Measurements from ENCODE around the gene ATN1. TPM values are rescaled to one million over a fixed set of nuclear protein-coding genes. Genes with fewer than 3 reads are reported as not detected.
"Not testable (repeated sequence)": the region's sequence is repeated elsewhere in the genome, so short reads cannot be mapped to it uniquely, and the experiment has no call there.

The ATN1 gene, protein sequence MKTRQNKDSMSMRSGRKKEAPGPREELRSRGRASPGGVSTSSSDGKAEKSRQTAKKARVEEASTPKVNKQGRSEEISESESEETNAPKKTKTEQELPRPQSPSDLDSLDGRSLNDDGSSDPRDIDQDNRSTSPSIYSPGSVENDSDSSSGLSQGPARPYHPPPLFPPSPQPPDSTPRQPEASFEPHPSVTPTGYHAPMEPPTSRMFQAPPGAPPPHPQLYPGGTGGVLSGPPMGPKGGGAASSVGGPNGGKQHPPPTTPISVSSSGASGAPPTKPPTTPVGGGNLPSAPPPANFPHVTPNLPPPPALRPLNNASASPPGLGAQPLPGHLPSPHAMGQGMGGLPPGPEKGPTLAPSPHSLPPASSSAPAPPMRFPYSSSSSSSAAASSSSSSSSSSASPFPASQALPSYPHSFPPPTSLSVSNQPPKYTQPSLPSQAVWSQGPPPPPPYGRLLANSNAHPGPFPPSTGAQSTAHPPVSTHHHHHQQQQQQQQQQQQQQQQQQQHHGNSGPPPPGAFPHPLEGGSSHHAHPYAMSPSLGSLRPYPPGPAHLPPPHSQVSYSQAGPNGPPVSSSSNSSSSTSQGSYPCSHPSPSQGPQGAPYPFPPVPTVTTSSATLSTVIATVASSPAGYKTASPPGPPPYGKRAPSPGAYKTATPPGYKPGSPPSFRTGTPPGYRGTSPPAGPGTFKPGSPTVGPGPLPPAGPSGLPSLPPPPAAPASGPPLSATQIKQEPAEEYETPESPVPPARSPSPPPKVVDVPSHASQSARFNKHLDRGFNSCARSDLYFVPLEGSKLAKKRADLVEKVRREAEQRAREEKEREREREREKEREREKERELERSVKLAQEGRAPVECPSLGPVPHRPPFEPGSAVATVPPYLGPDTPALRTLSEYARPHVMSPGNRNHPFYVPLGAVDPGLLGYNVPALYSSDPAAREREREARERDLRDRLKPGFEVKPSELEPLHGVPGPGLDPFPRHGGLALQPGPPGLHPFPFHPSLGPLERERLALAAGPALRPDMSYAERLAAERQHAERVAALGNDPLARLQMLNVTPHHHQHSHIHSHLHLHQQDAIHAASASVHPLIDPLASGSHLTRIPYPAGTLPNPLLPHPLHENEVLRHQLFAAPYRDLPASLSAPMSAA (N-terminal part only)
- 4.6 TPM for total RNA-seq

DNA sequence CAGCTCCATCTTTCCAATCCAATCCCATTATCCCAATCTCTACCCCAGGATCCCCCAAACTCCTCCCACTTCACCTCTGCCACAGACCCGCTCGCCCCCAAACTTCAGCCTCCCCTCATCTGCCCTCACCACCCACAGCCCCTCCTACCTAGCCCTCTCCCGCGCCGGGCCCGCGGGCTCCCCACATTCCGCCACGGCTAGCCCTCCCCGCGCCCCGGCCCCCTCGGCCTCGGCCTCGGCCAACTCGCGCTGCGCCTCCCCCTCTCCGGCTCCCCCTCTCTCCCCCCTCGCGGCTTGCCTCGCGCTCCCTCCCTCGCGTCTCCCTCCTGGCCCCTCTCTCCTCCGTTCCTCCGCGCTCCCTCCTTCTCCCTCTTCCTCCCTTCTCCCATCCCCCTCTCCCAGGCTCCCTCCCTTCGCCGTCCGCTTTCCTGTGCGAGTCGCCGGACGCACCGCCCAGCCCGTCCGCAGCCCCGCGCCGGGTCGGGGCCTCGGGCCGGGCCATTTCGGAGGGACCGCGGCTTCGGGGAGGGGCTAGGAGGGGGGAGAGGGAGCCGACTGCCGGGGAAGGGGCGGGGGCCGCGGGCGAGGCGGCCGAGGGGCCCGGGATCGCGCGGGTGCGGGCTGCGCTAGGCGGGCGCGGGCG lies at the start of gene ATN1:
Gene ATN1 (plus strand): TSS at position 581 of the 643 bp plus-strand sequence. CDS start 6,043 bp downstream, outside the sequence.
- H3K27me3 ChIP-seq (ENCODE audit: insufficient read depth, low read length), result peaks cover 4% of the 10 kb centered on the region
- peak within 1 kb of the TSS; percentile 50 for H3K4me3 ChIP-seq (ENCODE audit: low read length)
- peaks cover 50% of the 10 kb centered on the region for H3K4me1 ChIP-seq (ENCODE audit: insufficient read depth, low read length)
- no peaks in the 10 kb centered on the region for H3K9me3 ChIP-seq (ENCODE audit: low read depth, low read length)

DNA sequence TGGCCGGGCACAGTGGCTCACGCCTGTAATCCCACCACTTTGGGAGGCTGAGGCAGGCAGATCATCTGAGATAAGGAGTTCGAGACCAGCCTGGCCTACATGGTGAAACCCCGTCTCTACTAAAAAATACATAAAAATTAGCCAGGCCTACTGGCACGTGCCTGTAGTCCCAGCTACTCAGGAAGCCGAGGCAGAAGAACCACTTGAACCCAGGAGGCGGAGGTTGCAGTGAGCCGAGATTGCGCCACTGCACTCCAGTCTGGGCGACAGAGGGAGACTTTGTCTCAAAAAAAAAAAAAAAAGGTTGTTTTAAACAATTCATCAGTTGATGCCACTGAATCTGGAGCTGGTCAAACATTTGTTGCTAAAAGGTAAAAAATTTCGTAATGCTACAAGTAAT lies 47.9 kb upstream of the ATN1 start:
- H3K4me3 ChIP-seq (ENCODE audit: low read length); H3K9me3 ChIP-seq (ENCODE audit: low read depth, low read length); H3K27me3 ChIP-seq (ENCODE audit: insufficient read depth, low read length): not testable (repeated sequence)
- peaks cover 14% of the 10 kb centered on the region for H3K4me1 ChIP-seq (ENCODE audit: insufficient read depth, low read length)

DNA sequence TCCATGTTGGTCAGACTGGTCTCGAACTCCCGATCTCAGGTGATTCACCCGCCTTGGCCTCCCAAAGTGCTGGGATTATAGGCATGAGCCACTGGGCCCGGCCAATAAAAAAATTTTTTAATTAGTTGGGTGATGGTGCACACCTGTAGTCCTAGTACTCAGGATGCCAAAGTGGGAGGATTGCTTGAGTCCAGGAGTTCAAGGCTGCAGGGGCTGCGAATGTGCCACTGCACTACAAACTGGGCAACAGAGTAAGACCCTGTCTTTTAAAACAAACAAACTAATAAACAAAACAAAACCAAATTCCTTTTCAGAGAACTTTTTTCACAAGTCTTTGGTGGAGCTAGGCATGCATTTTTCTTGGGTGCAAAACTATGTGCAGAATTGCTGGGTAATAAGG lies 44.5 kb upstream of the ATN1 start:
- peaks cover 19% of the 10 kb centered on the region for H3K4me1 ChIP-seq (ENCODE audit: insufficient read depth, low read length)
- H3K4me3 ChIP-seq (ENCODE audit: low read length), result no peak overlapping the region
- no peaks in the 10 kb centered on the region for H3K27me3 ChIP-seq (ENCODE audit: insufficient read depth, low read length)
- H3K9me3 ChIP-seq (ENCODE audit: low read depth, low read length), result no peaks in the 10 kb centered on the region

DNA sequence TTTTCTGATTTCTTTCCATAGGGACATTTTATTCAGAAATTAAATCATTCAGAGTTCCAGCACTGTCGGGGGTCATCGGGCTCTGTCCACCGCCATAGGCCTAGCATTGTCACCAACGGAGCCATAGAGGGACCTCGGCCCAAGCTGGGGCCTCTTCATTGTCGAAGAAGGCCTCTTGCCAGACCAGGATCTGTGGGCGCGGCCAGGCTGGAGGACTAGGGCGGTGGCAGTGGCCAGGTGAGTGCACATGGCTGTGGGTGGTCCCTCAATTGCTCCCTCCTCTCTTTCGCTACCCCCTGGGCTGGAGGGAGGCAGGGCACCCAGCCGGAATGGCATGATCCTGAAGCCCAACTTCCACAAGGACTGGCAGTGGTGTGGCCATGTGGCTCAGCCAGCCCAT lies 44.1 kb upstream of the ATN1 start:
- H3K4me1 ChIP-seq (ENCODE audit: insufficient read depth, low read length), result peaks cover 20% of the 10 kb centered on the region
- no peak overlapping the region for H3K4me3 ChIP-seq (ENCODE audit: low read length)
- no peaks in the 10 kb centered on the region for H3K27me3 ChIP-seq (ENCODE audit: insufficient read depth, low read length)
- no peaks in the 10 kb centered on the region for H3K9me3 ChIP-seq (ENCODE audit: low read depth, low read length)

DNA sequence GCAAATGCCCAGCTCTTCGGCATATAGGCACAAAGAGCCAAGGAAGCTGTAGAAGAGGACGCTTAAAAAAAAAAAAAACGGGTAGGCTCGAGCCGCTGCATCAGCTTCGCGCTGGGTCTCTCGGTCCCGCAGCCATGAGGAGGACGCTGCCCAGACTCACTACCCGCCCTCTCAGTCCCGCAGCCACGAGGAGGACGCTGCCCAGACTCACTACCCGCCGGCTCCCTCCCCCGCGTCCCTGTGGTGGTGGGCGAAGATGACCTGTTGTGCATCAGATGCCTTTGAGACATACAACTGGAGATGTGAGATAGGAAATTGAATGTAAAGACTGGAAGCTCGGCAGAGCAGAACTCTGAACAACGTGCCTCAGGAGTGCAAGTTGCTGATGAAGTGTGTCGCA lies 43.2 kb upstream of the ATN1 start:
- peaks cover 18% of the 10 kb centered on the region for H3K4me1 ChIP-seq (ENCODE audit: insufficient read depth, low read length)
- no peak overlapping the region for H3K4me3 ChIP-seq (ENCODE audit: low read length)
- no peaks in the 10 kb centered on the region for H3K27me3 ChIP-seq (ENCODE audit: insufficient read depth, low read length)
- no peaks in the 10 kb centered on the region for H3K9me3 ChIP-seq (ENCODE audit: low read depth, low read length)

DNA sequence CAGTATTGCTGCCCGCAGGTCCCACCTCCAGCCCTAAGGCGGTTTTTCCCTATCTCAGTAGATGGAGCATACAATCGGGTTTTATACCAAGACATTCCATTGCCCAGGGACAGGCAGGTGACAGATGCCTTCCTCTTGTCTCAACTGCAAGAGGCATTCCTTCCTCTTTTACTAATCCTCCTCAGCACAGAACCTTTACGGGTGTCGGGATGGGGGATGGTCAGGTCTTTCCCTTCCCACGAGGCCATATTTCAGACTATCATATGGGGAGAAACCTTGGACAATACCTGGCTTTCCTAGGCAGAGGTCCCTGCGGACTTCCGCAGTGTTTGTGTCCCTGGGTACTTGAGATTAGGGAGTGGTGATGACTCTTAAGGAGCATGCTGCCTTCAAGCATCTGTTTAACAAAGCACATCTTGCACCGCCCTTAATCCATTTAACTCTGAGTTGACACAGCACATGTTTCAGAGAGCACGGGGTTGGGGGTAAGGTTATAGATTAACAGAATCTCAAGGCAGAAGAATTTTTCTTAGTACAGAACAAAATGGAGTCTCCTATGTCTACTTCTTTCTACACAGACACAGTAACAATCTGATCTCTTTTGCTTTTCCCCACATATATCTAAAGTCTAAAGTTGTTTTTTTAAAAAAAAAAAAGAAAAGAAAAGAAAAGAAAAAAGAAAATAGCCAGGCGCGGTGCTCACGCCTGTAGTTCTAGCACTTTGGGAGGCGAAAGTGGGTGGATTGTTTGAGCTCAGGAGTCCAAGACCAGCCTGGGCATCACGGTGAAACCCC lies 41.4 kb upstream of the ATN1 start:
- H3K27me3 ChIP-seq (ENCODE audit: insufficient read depth, low read length); H3K9me3 ChIP-seq (ENCODE audit: low read depth, low read length); H3K4me3 ChIP-seq (ENCODE audit: low read length): not testable (repeated sequence)
- peaks cover 21% of the 10 kb centered on the region for H3K4me1 ChIP-seq (ENCODE audit: insufficient read depth, low read length)

DNA sequence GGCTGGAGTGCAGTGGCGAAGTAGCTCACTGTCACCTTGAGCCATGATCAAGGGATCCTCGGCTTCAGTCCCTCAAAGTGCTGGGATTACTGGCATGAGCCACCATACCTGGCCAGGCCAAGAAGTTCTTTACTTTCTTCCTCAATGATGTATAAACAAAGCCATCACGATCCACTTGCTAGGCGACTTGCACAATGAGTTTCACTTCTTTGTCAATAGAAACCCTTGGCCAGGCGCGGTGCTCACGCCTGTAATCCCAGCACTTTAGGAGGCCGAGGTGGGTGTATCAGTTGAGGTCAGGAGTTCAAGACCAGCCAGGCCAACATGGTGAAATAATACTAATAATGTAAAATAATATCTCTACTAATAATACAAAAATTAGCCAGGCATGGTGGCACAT lies 40.3 kb upstream of the ATN1 start:
- Histone ChIP-seq H3K27me3 (ENCODE audit: insufficient read depth, low read length) (no peaks in the 10 kb centered on the region), H3K4me1 (ENCODE audit: insufficient read depth, low read length) (peaks cover 28% of the 10 kb centered on the region), H3K4me3 (ENCODE audit: low read length) (no peak overlapping the region), H3K9me3 (ENCODE audit: low read depth, low read length) (no peaks in the 10 kb centered on the region)

DNA sequence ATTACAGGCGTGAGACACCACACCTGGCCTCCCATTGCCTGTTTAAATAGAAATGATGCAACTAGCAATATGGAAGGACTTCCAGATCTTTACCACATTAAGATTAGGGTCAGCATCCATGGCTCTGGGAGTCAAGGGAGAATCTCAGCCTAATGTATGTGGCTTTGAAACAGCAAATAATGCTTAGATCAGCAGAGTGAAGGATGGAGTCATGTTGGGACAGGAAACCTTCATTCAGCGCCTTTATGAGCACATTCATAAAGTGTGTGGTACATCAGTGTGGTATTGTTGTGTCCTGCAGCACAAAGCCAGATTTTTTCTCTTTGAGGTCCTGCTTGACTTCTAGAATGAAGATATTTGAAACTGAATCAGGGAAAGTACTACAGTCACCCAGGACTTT lies 39.4 kb upstream of the ATN1 start:
- no peaks in the 10 kb centered on the region for H3K27me3 ChIP-seq (ENCODE audit: insufficient read depth, low read length)

DNA sequence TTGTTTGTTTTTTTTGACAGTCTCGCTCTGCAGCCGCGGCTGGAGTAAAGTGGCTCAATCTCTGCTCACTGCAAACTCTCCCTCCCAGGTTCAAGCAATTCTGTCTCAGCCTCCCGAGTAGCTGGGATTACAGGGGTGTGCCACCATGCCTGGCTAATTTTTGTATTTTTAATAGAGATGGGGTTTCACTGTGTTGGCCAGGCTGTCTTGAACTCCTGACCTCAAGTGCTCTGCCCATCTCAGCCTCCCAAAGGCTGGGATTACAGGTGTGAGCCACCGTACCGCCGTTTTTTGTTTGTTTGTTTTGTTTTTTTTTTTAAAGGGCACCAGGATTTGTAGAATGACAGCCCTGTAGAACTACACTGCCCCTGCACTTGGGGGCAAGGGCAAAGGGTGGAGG lies 39.0 kb upstream of the ATN1 start:
- H3K4me3 ChIP-seq (ENCODE audit: low read length); H3K27me3 ChIP-seq (ENCODE audit: insufficient read depth, low read length); H3K9me3 ChIP-seq (ENCODE audit: low read depth, low read length): not testable (repeated sequence)
- H3K4me1 ChIP-seq (ENCODE audit: insufficient read depth, low read length), result peaks cover 31% of the 10 kb centered on the region

More for the DNA sequence above, 39.4 kb upstream of the ATN1 start:
- no peak overlapping the region for H3K4me3 ChIP-seq (ENCODE audit: low read length)
- H3K9me3 ChIP-seq (ENCODE audit: low read depth, low read length), result no peaks in the 10 kb centered on the region
- H3K4me1 ChIP-seq (ENCODE audit: insufficient read depth, low read length), result peaks cover 28% of the 10 kb centered on the region

DNA sequence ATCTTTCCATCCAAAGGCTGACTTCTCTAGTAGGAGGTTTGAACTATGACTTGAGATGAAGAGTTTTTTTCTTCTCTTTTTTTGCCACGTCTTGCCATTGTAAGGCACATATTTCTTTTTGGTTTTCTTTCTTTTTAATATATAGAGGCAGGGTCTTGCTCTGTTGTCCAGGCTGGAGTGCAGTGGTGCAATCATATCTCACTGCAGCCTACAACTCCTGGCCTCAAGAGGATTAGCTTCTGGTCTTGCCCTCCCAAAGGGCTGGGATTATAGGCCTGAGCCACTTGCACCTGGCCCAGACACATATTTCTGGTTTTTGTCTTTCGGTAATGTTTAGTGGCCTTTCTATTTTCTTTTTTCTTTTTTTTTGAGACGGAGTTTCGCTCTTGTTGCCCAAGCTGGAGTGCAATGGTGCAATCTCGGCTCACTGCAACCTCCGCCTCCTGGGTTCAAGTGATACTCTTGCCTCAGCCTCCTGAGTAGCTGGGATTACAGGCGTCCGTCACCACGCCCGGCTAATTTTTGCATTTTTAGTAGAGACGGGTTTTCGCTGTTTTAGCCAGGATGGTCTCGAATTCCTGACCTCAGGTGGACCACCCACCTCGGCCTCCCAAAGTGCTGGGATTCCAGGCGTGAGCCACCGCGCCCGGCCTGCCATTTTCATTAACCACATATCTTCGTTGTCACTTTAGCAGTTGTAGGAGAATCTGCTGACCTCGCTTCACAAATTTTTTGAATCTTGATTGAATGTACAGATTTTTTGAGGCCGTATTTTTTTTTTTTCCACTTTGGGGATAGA lies 37.8 kb upstream of the ATN1 start:
- peaks cover 39% of the 10 kb centered on the region for H3K4me1 ChIP-seq (ENCODE audit: insufficient read depth, low read length)
- H3K4me3 ChIP-seq (ENCODE audit: low read length); H3K27me3 ChIP-seq (ENCODE audit: insufficient read depth, low read length); H3K9me3 ChIP-seq (ENCODE audit: low read depth, low read length): not testable (repeated sequence)

DNA sequence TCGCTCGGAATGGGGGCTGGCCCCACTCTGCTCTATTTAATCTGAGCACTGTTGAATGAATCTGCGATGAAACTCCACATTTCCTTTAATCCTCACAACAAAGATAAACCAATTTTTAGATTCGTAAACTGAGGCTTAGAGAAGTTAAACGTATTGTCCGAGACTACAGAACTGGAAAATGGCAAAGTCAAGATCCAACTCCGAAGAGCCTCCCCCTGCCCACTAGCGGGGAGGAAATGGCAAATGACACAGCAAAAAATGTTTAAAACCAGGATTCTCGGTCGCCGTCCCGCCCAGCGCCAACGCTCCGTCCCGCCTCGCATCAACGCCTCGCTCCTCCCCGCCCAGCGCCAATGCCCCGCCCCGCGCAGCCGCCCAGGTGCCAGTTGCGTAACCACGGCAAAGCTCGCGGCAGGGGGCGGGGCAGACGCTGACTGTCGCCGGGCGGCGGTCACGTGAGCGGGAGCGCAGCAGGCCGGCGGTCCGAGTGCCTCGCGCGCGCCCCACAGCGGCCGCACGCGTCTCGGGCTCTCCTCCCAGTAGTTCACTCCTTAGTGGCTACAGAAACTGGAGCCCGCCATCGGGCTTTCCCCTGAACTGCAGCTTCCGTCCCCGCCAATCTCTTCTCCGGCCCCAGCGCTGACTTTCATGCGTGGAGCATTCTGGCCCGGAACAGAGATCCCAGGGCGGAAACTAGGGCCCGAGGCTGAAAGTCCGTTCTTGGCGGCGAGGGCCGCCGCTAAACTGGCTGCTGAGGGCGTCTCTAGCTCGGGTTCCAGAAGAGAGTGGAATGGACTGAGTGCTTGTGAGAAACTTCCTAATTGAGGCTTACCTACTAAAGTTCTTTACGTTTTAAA lies 36.7 kb upstream of the ATN1 start:
- Histone ChIP-seq H3K4me1 (ENCODE audit: insufficient read depth, low read length) (peaks cover 39% of the 10 kb centered on the region), H3K9me3 (ENCODE audit: low read depth, low read length) (no peaks in the 10 kb centered on the region), H3K4me3 (ENCODE audit: low read length) (peak overlapping the region; percentile 37), H3K27me3 (ENCODE audit: insufficient read depth, low read length) (no peaks in the 10 kb centered on the region)

DNA sequence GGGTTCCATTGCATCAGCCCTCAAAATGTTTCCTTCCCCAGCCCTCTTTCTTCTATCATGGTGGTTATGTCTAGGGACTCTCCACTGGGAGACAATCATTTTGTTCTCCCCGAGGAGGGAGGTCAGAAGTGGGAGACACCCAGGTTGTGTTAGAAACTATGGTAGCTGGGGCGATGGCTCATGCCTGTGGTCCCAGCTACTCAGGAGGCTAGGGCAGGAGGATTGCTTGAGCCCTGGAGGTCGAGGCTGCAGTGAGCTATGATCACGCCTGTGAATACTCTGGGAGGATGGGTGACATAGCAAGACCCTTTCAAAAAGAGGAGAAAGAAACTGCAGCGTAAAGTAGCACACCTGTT lies 36.1 kb upstream of the ATN1 start:
- H3K9me3 ChIP-seq (ENCODE audit: low read depth, low read length), result no peaks in the 10 kb centered on the region
- no peaks in the 10 kb centered on the region for H3K27me3 ChIP-seq (ENCODE audit: insufficient read depth, low read length)
- peak overlapping the region; percentile 37 for H3K4me3 ChIP-seq (ENCODE audit: low read length)
- peaks cover 39% of the 10 kb centered on the region for H3K4me1 ChIP-seq (ENCODE audit: insufficient read depth, low read length)

DNA sequence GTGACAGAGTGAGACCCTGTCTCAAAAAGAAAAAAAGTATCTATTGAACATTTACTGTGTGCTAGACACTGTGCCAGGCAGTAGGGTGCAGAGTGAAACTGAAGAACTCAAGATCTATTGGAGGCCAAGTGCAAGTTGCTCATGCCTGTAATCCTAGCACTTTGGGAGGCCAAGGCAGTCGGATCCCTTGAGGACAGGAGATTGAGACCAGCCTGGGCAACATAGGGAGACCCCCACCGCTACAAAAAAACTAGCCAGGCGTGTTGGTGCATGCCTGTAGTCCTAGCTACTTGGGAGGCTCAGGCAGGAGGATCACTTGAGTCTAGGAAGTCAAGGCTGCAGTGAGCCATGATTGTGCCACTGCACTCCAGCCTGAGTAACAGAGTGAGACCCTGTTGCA lies 35.1 kb upstream of the ATN1 start:
- not testable (repeated sequence) for H3K27me3 ChIP-seq (ENCODE audit: insufficient read depth, low read length); H3K4me3 ChIP-seq (ENCODE audit: low read length); H3K9me3 ChIP-seq (ENCODE audit: low read depth, low read length)
- H3K4me1 ChIP-seq (ENCODE audit: insufficient read depth, low read length), result peaks cover 34% of the 10 kb centered on the region
